GM19324 (cell line): ENCODE measurements around the gene CAPN10.
A peak's percentile ranks its signal among the peaks of the same experiment; 100 is the strongest.

Source experiments
- ATAC-seq: cut with Tn5 transposase; IDR thresholded peaks from one replicate; pipeline ENCODE4 v1.9.1; 2021; ENCODE audit warnings: mild to moderate bottlenecking, moderate library complexity; ENCODE audit not compliant: unreplicated experiment, low FRiP score

CAPN10 gene

GRCh38 chr2:240586919-240587800 is 626 bp downstream of the CAPN10 start:
- peak; percentile 15 for ATAC-seq

- ATAC-seq, result no peak
Observed at GRCh38 chr2:240588006-240588655, 1.6 kb downstream of the CAPN10 start.

- no peak for ATAC-seq
Observed at GRCh38 chr2:240588669-240589068, 2.1 kb downstream of the CAPN10 start.

- ATAC-seq, result no peak
Observed at GRCh38 chr2:240589375-240589774, 2.8 kb downstream of the CAPN10 start.

GRCh38 chr2:240589850-240590525 is 3.5 kb downstream of the CAPN10 start:
- no peak for ATAC-seq

- no peak for ATAC-seq
Observed at GRCh38 chr2:240590681-240591111, 4.2 kb downstream of the CAPN10 start.

GRCh38 chr2:240591226-240591625 is 4.7 kb downstream of the CAPN10 start:
- no peak for ATAC-seq

- no peak for ATAC-seq
Observed at GRCh38 chr2:240591784-240592183, 5.2 kb downstream of the CAPN10 start.

- no peak for ATAC-seq
Observed at GRCh38 chr2:240593026-240593702, 6.6 kb downstream of the CAPN10 start.

GRCh38 chr2:240593703-240594451 is 7.3 kb downstream of the CAPN10 start:
- no peak for ATAC-seq

- ATAC-seq, result no peak
Observed at GRCh38 chr2:240594511-240595380, 8.2 kb downstream of the CAPN10 start.

- ATAC-seq, result no peak
Observed at GRCh38 chr2:240595381-240596079, 9.0 kb downstream of the CAPN10 start.

- no peak for ATAC-seq
Observed at GRCh38 chr2:240596080-240596460, 9.5 kb downstream of the CAPN10 start.

GRCh38 chr2:240596491-240596931 is 10.0 kb downstream of the CAPN10 start:
- ATAC-seq, result no peak

GRCh38 chr2:240597054-240597418 is 10.5 kb downstream of the CAPN10 start:
- ATAC-seq, result no peak

- no peak for ATAC-seq
Observed at GRCh38 chr2:240597419-240598181, 11.1 kb downstream of the CAPN10 start.

GRCh38 chr2:240598311-240598911 is 11.9 kb downstream of the CAPN10 start:
- no peak for ATAC-seq
